GM13976 (cell line): ENCODE results near the gene GALP.

Experiments used
- DNase-seq: peaks from one replicate; pipeline ENCODE4 v3.0.0; 2012; ENCODE audit warnings: low spot score
- in situ Hi-C: fragments of 300-500 bp; cut with MboI; formaldehyde crosslinking; loops from one replicate; pipeline ENCODE4 v1.12.0; 2022; ENCODE audit warnings: low sequenced_read_pairs, mixed read lengths, inconsistent platforms; ENCODE audit not compliant: unreplicated experiment
- TF ChIP-seq, protein P1 (sequence below): IDR thresholded peaks from 2 replicates; pipeline ENCODE4 v1.5.1; 2012; ENCODE audit warnings: borderline replicate concordance, mild to moderate bottlenecking; ENCODE audit not compliant: insufficient read depth; ENCODE audit errors: extremely low read depth, missing control alignments, control extremely low read depth

Gene GALP

DNA sequence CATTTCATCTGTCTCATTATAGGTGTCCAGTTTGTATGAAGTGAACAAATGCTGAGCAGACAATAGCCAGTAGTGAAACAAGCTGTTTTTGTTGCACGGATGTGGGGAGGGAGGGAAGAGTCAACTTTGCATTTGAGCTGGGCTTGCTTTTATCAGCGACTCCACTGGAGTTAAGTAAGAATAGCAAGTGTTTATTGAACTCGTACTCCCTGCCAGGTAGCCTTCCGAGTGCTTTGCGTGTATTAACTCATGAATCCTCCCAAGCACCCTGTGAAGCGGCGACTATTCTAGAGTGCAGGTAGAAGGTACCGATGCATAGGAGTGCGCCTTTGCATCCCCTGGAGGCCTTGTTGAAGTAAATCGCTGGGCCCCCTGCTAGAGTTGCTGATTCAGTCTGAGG, 39.4 kb upstream of the GALP start:
- DNase-seq: no peak
- TF ChIP-seq, protein P1, sequence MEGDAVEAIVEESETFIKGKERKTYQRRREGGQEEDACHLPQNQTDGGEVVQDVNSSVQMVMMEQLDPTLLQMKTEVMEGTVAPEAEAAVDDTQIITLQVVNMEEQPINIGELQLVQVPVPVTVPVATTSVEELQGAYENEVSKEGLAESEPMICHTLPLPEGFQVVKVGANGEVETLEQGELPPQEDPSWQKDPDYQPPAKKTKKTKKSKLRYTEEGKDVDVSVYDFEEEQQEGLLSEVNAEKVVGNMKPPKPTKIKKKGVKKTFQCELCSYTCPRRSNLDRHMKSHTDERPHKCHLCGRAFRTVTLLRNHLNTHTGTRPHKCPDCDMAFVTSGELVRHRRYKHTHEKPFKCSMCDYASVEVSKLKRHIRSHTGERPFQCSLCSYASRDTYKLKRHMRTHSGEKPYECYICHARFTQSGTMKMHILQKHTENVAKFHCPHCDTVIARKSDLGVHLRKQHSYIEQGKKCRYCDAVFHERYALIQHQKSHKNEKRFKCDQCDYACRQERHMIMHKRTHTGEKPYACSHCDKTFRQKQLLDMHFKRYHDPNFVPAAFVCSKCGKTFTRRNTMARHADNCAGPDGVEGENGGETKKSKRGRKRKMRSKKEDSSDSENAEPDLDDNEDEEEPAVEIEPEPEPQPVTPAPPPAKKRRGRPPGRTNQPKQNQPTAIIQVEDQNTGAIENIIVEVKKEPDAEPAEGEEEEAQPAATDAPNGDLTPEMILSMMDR: no peak
- in situ Hi-C loops: no loop called here

DNA sequence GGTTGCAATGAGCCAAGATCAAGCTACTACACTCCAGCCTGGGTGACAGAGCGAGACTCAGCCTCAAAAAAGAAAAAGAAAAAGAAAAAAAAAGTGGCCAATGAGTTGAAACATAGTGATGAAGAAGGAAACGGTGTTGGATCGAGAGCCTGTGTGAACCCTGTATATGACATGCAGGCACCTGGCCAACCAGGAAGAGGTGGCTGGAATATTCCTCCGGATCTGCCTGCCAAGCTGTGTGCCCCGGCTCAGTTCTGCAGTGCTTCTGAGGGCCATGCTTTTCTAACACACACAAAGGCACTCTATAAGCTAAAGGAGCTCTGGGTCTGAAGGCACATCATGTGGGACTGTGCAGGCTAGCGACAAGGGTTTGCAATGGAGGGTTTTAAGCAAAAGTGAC, 38.4 kb upstream of the GALP start:
- in situ Hi-C loops: no loop called here
- TF ChIP-seq, protein P1: no peak
- DNase-seq: no peak

DNA sequence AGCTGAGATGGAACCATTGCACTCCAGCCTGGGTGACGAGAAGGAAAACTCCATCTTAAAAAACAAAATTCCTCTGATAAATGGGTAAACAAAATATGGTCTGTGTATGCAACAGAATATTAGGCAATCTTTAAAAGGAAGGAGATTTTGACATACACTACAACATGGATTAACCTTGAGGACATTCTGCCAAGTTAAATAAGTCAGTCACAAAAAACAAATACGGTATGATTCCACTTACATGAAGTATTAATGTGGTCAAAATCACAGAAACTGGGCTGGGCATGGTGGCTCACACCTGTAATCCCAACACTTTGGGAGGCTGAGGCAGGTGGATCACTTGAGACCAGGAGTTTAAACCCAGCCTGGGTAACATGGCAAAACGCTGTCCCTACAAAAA, 37.7 kb upstream of the GALP start:
- no peak for DNase-seq
- TF ChIP-seq, protein P1: no peak
- in situ Hi-C loops: no loop called here

DNA sequence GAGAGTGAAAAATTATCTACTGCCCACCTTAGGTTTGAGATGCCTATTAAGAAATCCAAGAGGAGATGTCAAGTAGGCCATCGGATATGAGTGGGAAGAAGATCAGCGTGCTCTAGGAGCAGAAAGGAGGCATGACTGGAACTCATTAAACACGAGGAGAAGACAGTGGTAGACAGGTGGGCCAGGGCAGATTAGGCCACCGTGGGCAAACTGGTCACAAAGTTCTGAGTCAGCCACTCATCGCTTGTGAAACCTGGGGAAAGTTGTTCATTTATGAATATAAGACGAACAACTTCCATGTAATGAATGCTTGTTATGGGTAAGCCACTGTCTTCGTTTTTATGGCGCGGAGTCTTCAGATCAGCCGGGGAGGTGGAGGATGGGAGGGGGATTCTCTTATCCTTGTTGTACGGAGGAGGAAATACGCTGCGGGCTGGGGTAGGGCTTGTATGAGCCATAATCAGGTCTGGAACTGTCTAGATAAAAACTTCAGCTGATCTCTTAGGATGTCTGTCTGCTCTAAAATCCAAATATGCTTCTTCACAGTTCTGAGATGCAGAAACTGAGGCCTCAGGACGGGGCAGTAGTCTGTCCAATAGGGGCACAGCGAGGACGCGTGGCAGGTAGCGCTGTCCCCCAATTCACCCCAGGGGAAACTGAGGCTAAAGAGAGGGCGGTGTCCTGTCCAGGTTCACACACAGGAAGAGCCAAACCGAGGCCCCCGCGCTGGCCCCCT, 35.8 kb upstream of the GALP start:
- no peak for DNase-seq
- TF ChIP-seq, protein P1: no peak
- in situ Hi-C loops: no loop called here

DNA sequence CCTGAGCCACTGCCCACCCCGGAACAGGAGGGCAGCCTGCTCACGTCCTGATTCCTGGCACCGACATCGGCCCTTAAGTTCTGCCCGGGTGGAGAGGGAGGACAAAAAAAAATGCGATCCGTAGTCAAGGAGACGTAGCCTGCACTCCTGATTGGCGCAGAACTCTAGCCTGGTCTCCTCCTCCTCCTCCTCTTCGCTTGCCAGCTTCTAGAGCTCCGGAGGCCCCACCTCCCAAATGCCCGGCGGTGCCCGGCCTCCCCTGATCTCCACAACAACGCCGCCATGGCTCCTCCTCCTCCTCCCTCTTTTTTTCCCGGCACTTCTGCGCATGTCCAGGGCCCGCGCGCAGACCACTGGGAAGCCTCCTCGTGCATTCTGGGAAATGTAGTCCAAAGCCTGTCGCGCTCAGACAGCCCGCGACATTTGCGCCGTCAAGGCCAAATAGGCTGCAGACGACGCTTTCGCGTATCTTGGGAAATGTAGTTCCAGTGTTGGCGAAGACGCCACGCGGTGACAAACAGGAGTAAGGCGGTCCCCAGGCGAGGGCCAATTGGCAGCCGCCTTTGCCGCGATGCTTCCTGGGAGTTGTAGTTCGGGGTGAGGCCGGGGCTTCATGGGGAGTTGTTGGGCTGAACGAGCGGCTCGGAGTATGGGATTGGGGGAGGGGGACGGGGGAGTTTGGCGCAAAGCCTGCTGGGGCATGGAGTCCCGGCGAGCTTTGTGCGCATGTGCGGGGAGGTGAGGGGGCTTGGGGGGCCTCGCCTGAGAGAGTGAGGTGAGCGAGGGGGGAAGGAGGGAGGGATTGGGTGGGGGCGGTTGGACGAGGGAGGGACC, 35.0 kb upstream of the GALP start, which contains the start of gene ZNF444:
TSS of gene ZNF444 (plus strand) at position 705 of the 834 bp plus-strand sequence. CDS start 5,625 bp downstream, outside the sequence.
- in situ Hi-C loops: no loop called here
- DNase-seq: peak; percentile 99
- TF ChIP-seq, protein P1: no peak

DNA sequence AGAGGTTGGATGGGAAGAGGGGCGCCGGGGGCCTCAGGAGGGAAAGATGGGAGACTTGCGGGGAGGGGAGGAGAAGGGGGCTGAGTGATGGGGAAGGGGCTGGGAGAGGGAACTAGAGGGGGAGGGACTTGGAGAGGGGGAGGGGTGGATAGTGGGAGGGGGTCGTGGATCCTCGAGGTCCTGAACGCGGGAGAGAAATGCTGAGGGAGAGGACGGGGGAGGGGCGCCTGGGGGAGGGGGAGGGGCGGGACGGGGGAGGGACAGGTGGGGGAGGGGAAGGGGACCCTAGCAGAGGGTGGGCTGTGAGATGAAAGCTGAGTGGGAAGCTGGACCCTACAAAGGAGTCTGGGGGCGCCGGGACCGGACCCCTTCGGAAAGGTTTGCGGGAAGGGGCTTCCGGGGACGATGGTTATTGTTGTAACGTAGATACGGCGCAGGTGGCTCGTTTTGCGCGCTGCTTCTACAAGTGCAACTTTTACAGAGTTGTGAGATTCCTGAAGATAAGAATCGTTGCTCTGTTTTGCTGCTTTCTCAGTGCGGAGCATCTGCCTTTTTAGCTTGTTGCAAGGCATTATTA, 34.3 kb upstream of the GALP start:
- DNase-seq: peak; percentile 36
- TF ChIP-seq, protein P1: no peak
- in situ Hi-C loops: no loop called here
